ENCODE measurements around the gene KRT86. TPM values are rescaled to one million over a fixed set of nuclear protein-coding genes. Genes with fewer than 3 reads are reported as not detected.
"Not testable (repeated sequence)": the region's sequence is repeated elsewhere in the genome, so short reads cannot be mapped to it uniquely, and the experiment has no call there.

The KRT86 gene
- total RNA-seq, 1 donor from 2014 or later, result 3.4 TPM

- intact Hi-C loops (cut with micrococcal nuclease), result not testable (repeated sequence)
Measured at GRCh38 chr12:52286857-52287785, 12.7 kb downstream of the KRT86 start.

- intact Hi-C loops (cut with micrococcal nuclease), result not testable (repeated sequence)
Measured at GRCh38 chr12:52287816-52288805, 13.7 kb downstream of the KRT86 start.

GRCh38 chr12:52290483-52291134 is 16.2 kb downstream of the KRT86 start:
- intact Hi-C loops (cut with micrococcal nuclease), result not testable (repeated sequence)

- intact Hi-C loops (cut with micrococcal nuclease), result no loop called here
Measured at GRCh38 chr12:52291267-52291935, 17.0 kb downstream of the KRT86 start, which contains the start of gene KRT81. Gene KRT81 (minus strand): TSS chr12:52291534. CDS start chr12:52291465, 69 bp downstream.

- intact Hi-C loops (cut with micrococcal nuclease), result no loop called here
Measured at GRCh38 chr12:52293926-52294325, 19.5 kb downstream of the KRT86 start.

- intact Hi-C loops (cut with micrococcal nuclease), result no loop called here
Measured at GRCh38 chr12:52294803-52295202, 20.4 kb downstream of the KRT86 start.

- intact Hi-C loops (cut with micrococcal nuclease), result no loop called here
Measured at GRCh38 chr12:52295663-52296062, 21.2 kb downstream of the KRT86 start.

- intact Hi-C loops (cut with micrococcal nuclease), result no loop called here
Measured at GRCh38 chr12:52296572-52297215, 22.2 kb downstream of the KRT86 start.

- intact Hi-C loops (cut with micrococcal nuclease), result no loop called here
Measured at GRCh38 chr12:52298677-52299190, 24.3 kb downstream of the KRT86 start.

GRCh38 chr12:52300796-52301691 is 26.6 kb downstream of the KRT86 start:
- intact Hi-C loops (cut with micrococcal nuclease), result no loop called here

GRCh38 chr12:52301721-52302120 is 27.3 kb downstream of the KRT86 start:
- intact Hi-C loops (cut with micrococcal nuclease), result not testable (repeated sequence)

GRCh38 chr12:52302242-52302914 is 27.9 kb downstream of the KRT86 start:
- intact Hi-C loops (cut with micrococcal nuclease), result not testable (repeated sequence)

- intact Hi-C loops (cut with micrococcal nuclease), result not testable (repeated sequence)
Measured at GRCh38 chr12:52304941-52305411, 30.5 kb downstream of the KRT86 start.

- intact Hi-C loops (cut with micrococcal nuclease), result no loop called here
Measured at GRCh38 chr12:52305921-52306705, 31.7 kb downstream of the KRT86 start.

- intact Hi-C loops (cut with micrococcal nuclease), result no loop called here
Measured at GRCh38 chr12:52306731-52307130, 32.3 kb downstream of the KRT86 start.

- intact Hi-C loops (cut with micrococcal nuclease), result no loop called here
Measured at GRCh38 chr12:52307836-52308805, 33.7 kb downstream of the KRT86 start.
